Suppressor macrophage treated with lipopolysaccharide for 4 hours (primary cell): ENCODE measurements around the gene WDR7.

Experiments
- DNase-seq: peaks from one replicate; pipeline ENCODE4 v3.0.0-alpha.2; 2020

WDR7 gene

GRCh38 chr18:56658261-56658660, 7.1 kb downstream of the WDR7 start:
- no peak for DNase-seq

GRCh38 chr18:56659111-56659510, 8.0 kb downstream of the WDR7 start:
- no peak for DNase-seq

- no peak for DNase-seq
Measured at GRCh38 chr18:56660655-56661054, 9.5 kb downstream of the WDR7 start.

GRCh38 chr18:56661360-56662062, 10.4 kb downstream of the WDR7 start:
- no peak for DNase-seq

GRCh38 chr18:56662063-56662408, 10.9 kb downstream of the WDR7 start:
- no peak for DNase-seq

GRCh38 chr18:56662502-56662901, 11.3 kb downstream of the WDR7 start:
- no peak for DNase-seq

GRCh38 chr18:56662902-56663301, 11.7 kb downstream of the WDR7 start:
- DNase-seq = no peak

- DNase-seq = no peak
Measured at GRCh38 chr18:56672391-56672790, 21.2 kb downstream of the WDR7 start.

- no peak for DNase-seq
Measured at GRCh38 chr18:56672981-56673380, 21.8 kb downstream of the WDR7 start.

- no peak for DNase-seq
Measured at GRCh38 chr18:56676639-56677038, 25.5 kb downstream of the WDR7 start.

- no peak for DNase-seq
Measured at GRCh38 chr18:56678836-56679565, 27.8 kb downstream of the WDR7 start.

- DNase-seq = no peak
Measured at GRCh38 chr18:56684277-56684676, 33.1 kb downstream of the WDR7 start.

- DNase-seq = no peak
Measured at GRCh38 chr18:56691530-56691929, 40.4 kb downstream of the WDR7 start.

GRCh38 chr18:56696966-56697365, 45.8 kb downstream of the WDR7 start:
- peak; percentile 3 for DNase-seq

GRCh38 chr18:56702946-56703345, 51.8 kb downstream of the WDR7 start:
- peak; percentile 47 for DNase-seq

GRCh38 chr18:56709463-56709862, 58.3 kb downstream of the WDR7 start:
- peak; percentile 47 for DNase-seq

- DNase-seq = no peak
Measured at GRCh38 chr18:56711708-56712445, 60.7 kb downstream of the WDR7 start.

GRCh38 chr18:56712761-56713160, 61.6 kb downstream of the WDR7 start:
- DNase-seq = no peak

GRCh38 chr18:56715121-56715520, 64.0 kb downstream of the WDR7 start:
- no peak for DNase-seq

- no peak for DNase-seq
Measured at GRCh38 chr18:56716692-56717146, 65.6 kb downstream of the WDR7 start.

GRCh38 chr18:56721031-56721430, 69.9 kb downstream of the WDR7 start:
- DNase-seq = no peak

- DNase-seq = no peak
Measured at GRCh38 chr18:56721491-56721890, 70.3 kb downstream of the WDR7 start.

GRCh38 chr18:56722518-56722917, 71.4 kb downstream of the WDR7 start:
- DNase-seq = no peak

GRCh38 chr18:56723068-56723467, 71.9 kb downstream of the WDR7 start:
- DNase-seq = no peak
